SU-DHL-6 (cell line): Measurements from ENCODE around the gene RGS1.

Experiments
- CTCF ChIP-seq: fragments of 200-600 bp; sonication (generic); IDR thresholded peaks from one replicate; pipeline ENCODE4 v1.5.1; 2017; ENCODE audit warnings: antibody characterized with exemption, mild to moderate bottlenecking, low read length, moderate library complexity; ENCODE audit not compliant: insufficient read depth, poor library complexity, severe bottlenecking
- EZH2phosphoT487 ChIP-seq: fragments of 200-600 bp; sonication (generic), shearing (Covaris generic); conservative IDR thresholded peaks from 2 replicates; pipeline ENCODE4 v1.6.1; 2018; ENCODE audit warnings: mild to moderate bottlenecking, antibody characterized with exemption, low read length, moderate library complexity, mixed read lengths

- no peak for TF ChIP-seq CTCF
- TF ChIP-seq EZH2phosphoT487, result no peak
These were observed 28.9 kb upstream of the RGS1 start for GRCh38 chr1:192546596-192547190.
